GM19463 (cell line): ENCODE results near the gene MADCAM1.

Source experiments
- ATAC-seq: cut with Tn5 transposase; IDR thresholded peaks from one replicate; pipeline ENCODE4 v1.9.1; 2021; ENCODE audit warnings: mild to moderate bottlenecking, moderate library complexity; ENCODE audit not compliant: unreplicated experiment

The MADCAM1 gene

DNA sequence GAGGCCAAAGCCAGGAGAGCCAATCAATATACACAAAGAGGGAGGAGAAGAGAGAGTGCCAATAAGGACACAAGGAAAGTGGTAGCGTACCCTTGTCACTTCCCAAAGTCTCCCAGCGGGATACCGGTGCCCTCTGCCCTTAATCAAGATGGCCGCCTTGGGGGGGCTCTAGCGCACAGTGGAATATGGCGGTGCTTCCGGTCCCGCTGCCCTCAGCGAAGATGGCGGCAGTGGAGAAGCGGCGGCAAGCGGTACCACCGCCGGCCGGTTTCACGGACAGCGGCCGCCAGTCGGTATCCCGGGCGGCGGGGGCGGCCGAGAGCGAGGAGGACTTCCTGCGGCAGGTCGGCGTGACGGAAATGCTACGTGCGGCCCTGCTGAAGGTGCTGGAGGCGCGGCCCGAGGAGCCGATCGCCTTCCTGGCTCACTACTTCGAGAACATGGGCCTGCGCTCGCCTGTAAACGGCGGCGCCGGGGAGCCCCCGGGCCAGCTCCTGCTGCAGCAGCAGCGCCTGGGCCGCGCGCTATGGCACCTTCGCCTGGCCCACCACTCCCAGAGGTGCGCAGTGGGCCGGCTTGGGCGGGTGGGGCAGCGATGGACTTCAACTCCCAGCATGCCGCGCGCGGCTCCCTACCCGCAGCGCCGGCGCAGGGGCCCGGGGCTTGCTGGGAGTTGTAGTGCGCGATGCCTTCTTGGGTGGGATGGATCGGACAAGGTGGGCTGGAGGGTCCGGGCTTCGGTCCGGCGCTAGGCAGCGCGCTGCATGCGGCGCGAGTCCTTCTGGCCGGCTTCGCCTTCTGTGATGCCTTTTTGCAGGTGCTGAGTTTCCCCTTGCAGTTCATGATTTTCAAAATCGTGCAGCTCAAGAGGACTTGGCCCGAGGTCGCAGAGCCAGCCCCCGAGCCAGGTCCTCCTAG lies 11.3 kb downstream of the MADCAM1 start, which contains the start of gene TPGS1:
TSS of gene TPGS1 (plus strand) at position 212 of the 918 bp plus-strand sequence. CDS start at position 222, 10 bp downstream.
- ATAC-seq = peak; percentile 53

- no peak for ATAC-seq
Measured at GRCh38 chr19:508204-509150, 12.2 kb downstream of the MADCAM1 start.

GRCh38 chr19:510606-511100 lies 14.4 kb downstream of the MADCAM1 start:
- no peak for ATAC-seq

GRCh38 chr19:511101-511851 lies 15.0 kb downstream of the MADCAM1 start:
- ATAC-seq = no peak

DNA sequence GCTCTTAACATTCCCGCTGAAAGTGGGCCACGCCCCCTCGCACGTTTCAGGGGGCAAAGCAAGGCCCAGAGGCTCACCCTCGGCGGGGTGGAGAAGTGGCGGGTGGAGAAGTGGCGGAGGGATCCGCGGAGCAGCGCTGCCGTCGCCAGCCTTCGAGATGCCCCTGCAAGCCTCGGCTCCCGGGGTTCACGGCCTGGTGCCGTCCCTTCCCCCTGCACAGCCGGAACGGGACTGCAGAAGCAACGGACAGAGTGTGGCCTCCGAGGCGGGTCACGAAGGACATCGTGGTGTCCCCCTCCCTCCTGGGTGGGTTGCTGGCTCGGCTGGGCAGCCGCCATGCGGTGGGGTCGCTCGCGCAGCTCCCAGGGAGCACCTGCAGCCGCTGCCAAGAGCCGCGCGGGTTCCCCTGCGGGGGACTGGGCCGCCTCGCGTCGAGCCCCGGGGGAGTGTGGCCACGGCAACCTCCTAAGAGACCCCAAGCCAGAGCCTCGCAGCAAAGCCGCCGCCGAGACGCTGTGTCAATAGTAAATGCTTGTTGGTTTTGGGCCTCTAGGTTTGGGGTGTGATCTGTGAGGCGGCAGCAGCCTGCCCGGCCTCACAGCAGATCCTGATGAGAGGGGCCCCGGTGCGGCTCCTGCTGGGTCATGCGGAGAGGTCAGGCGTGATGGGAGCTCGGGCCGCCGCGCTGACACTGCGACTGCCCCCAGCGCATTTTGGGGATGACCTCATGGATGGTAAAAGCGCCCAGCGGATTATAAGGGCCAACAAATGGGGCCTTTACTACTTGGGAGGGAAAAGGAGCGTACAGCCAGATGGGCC lies 16.5 kb downstream of the MADCAM1 start:
- ATAC-seq = no peak

- ATAC-seq = no peak
Measured at GRCh38 chr19:513368-514165, 17.3 kb downstream of the MADCAM1 start.

DNA sequence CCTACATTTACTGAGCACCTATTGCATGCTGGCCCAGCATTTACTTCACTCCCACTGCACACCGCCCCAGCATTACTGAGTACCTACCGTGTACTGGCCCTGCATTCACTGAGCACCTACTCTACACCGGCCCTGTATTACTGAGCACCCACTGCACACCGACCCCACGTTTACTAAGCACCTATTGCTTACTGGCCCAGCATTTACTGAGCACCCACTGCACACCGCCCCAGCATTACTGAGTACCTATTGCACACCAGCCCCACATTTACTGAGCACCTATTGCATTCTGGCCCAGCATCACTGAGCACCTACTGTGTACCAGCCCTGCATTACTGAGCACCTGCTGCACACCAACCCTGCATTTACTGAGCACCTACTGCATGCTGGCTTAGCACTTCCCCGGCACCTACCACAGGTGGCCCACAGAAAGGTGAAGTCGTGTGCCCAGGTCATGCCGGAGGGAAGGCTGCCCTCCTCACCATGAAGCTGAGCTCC lies 17.9 kb downstream of the MADCAM1 start:
- ATAC-seq = no peak

DNA sequence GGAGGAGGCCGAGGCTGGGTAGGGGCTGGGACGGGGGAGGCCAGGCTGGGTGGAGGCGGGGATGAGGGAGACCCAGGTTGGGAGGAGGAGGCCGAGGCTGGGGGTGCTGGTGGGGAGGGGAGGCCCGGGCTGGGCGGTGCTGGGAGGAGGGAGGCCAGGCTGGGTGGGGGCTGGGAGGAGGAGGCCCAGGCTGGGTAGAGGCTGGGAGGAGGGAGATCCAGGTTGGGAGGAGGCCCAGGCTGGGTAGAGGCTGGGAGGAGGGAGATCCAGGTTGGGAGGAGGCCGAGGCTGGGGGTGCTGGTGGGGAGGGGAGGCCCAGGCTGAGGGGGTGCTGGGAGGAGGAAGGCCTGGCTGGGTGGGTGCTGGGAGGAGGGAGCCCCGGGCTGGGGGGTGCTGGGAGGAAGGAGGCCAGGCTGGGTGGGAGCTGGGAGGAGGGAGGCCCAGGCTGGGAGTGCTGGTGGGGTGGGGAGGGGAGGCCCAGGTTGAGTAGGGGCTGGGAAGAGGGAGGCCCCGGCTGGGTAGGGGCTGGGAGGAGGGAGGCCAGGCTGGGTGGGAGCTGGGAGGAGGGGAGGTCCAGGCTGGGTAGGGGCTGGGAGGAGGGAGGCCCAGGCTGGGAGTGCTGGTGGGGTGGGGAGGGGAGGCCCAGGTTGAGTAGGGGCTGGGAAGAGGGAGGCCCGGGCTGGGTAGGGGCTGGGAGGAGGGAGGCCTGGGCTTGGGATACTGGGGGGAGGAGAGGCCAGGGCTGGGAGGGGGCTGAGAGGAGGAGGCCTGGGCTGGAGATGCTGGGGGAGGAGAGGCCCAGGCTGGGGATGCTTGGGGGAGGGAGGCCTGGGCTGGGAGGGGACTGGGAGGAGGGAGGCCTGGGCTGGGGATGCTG lies 21.7 kb downstream of the MADCAM1 start:
- no peak for ATAC-seq

- ATAC-seq = no peak
Measured at GRCh38 chr19:518598-519231, 22.4 kb downstream of the MADCAM1 start.

GRCh38 chr19:519449-519865 lies 23.2 kb downstream of the MADCAM1 start:
- ATAC-seq = no peak

DNA sequence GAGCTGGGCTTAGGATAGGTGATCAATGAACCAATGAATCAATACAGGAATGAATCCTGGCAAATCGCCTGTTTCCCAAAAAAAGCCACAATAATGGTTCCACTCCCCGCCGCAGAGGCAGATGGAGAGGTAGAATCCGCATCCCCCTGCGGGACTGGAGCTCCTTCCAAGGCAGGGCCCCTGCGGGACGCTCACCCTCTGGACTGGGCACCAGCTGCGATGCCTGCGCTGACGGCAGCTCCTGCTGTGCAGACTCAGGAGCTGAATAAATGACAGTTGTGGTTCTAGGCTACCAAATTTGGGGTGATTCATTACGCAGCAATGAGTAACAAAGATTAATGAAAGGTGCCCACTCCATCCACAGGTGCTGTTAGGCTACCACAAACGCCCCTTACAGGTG lies 26.4 kb downstream of the MADCAM1 start:
- ATAC-seq = no peak

- ATAC-seq = no peak
Measured at GRCh38 chr19:524062-524674, 27.9 kb downstream of the MADCAM1 start.

GRCh38 chr19:525029-525428 lies 28.7 kb downstream of the MADCAM1 start:
- no peak for ATAC-seq

DNA sequence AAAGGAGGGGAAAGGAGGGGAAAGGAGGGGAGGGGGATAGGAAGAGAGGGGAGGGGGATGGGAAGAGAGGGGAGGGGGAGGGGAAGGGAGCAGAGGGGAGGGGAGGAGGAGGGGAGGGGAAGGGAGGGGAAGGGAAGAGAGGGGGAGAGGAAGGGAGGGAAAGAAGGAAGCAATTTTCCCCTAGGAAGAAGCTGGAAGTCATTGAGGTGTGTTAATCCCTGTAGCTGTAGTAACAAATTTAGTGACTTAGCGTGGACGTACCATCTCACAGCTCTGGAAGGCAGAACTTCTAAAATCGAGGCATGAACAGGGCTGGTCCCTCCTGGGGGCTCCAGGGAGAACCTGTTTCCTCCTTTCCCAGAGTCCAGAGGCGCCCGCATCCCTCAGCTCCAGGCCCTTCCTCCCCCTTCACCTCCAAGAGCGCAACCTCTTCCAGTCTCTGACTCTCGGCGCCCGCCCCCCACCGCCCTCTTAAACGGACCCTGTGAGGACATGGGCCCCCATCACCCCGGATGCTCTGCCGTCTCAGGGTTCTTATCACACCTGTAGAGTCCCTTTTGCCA lies 29.7 kb downstream of the MADCAM1 start:
- ATAC-seq = no peak

DNA sequence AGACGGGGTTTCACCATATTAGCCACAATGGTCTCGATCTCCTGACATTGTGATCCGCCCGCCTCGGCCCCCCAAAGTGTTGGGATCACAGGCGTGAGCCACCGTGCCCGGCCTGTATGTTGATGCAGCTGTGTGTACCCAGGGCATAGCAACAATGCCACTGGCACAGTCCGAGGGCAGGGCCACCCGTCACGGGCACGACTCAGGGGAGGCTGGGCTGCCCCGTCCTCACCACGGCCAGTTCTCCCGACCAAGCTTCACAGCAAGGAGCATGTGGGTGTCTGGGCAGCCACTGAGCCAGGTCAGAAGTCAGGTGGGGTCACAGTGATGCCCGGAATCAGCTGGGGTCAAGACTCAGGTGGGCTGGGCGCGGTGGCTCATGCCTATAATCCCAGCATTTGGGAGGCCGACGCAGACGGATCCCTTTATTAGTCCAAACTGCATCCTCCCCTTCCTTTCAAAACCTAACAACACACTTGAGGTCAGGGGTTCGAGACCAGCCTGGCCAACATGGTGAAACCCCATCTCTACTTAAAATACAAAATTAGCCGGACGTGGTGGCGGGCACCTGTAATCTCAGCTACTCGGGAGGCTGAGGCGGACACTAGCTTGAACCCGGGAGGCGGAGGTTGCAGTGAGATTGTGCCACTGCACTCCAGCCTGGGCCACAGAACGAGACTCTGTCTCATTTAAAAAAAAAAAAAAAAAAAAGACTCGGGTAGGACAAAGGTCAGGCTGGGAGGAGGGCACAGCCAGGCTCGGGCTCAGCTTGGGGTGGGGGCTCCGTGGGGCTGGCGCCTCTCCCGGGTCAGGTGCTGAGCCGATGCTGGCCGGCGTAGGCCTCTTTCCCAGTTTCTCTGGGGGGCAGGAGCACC lies 34.1 kb downstream of the MADCAM1 start:
- no peak for ATAC-seq
